Tibial nerve (tissue), 4 donors: Measurements from ENCODE around the gene GSTO1. TPM values are rescaled to one million over a fixed set of nuclear protein-coding genes. Genes with fewer than 3 reads are reported as not detected.

Source experiments
- DNase-seq, 2 donors: peaks; one replicate each; pipeline ENCODE4 v3.0.0-alpha.2; 2019; ENCODE audit warnings: low spot score in 2 of 2
- H3K27ac ChIP-seq, 4 donors: fragments of 200-600 bp; sonication (generic) in 3 of 4; one replicate each; pipeline ENCODE4 v1.5.1; 2017 to 2019; ENCODE audit warnings: mild to moderate bottlenecking in 1 of 4
- H3K27me3 ChIP-seq, 2 donors: fragments of 200-600 bp; sonication (generic) in 1 of 2; one replicate each; pipeline versions ENCODE4 v1.5.1 to v1.6.0; 2017 to 2019
- H3K36me3 ChIP-seq, 3 donors: fragments of 200-600 bp; sonication (generic); one replicate each; pipeline ENCODE4 v1.5.1; 2018 to 2019
- H3K4me1 ChIP-seq, 4 donors: fragments of 200-600 bp; sonication (generic) in 3 of 4; one replicate each; pipeline ENCODE4 v1.5.1; 2017 to 2019
- H3K4me3 ChIP-seq, 4 donors: fragments of 200-600 bp; sonication (generic) in 3 of 4; one replicate each; pipeline ENCODE4 v1.5.1; 2017 to 2019; ENCODE audit warnings: mild to moderate bottlenecking in 1 of 4, moderate library complexity in 1 of 4
- H3K9me3 ChIP-seq, 4 donors: fragments of 200-600 bp; sonication (generic) in 3 of 4; one replicate each; pipeline ENCODE4 v1.5.1; 2017 to 2019
- CTCF ChIP-seq, 5 experiments: fragments of 200-600 bp in 3 of 5; fragments of 450-650 bp in 2 of 5; sonication (generic) in 3 of 5; IDR thresholded peaks; one replicate each; pipeline ENCODE4 v1.5.1; 2016 to 2019; ENCODE audit warnings: antibody characterized with exemption in 5 of 5, mild to moderate bottlenecking in 3 of 5, moderate library complexity in 2 of 5
- EP300 ChIP-seq, 2 donors: sonication (generic); formaldehyde crosslinking; IDR thresholded peaks; one replicate each; pipeline ENCODE4 v1.6.1; 2017; ENCODE audit warnings: antibody characterized with exemption in 2 of 2, mild to moderate bottlenecking in 1 of 2
- POLR2A ChIP-seq, 2 donors: fragments of 450-650 bp; IDR thresholded peaks; one replicate each; pipeline ENCODE4 v1.6.1; 2017; ENCODE audit warnings: antibody characterized with exemption in 2 of 2, mild to moderate bottlenecking in 2 of 2, moderate library complexity in 2 of 2
- WGBS, 2 donors: methylation state at CpG; one replicate each; pipeline ENCODE4 v1.1.5; 2018; 5-methylcytosine and 5-hydroxymethylcytosine counted together
- small RNA-seq: library from RNA; depleted of rRNA; stranded (forward); fragments of <200 nt; gene quantifications from one replicate; pipeline ENCODE3, GENCODE V24; 2016
- total RNA-seq, 4 donors: library from RNA; depleted of rRNA; stranded (reverse); fragments of >200 nt; gene quantifications; one replicate each; pipeline ENCODE4 v1.1.0, GENCODE V29; 2016

Gene GSTO1
- total RNA-seq, 4 donors from 2014 or later: 51.6 to 84.6 (median 68.1) TPM

DNA sequence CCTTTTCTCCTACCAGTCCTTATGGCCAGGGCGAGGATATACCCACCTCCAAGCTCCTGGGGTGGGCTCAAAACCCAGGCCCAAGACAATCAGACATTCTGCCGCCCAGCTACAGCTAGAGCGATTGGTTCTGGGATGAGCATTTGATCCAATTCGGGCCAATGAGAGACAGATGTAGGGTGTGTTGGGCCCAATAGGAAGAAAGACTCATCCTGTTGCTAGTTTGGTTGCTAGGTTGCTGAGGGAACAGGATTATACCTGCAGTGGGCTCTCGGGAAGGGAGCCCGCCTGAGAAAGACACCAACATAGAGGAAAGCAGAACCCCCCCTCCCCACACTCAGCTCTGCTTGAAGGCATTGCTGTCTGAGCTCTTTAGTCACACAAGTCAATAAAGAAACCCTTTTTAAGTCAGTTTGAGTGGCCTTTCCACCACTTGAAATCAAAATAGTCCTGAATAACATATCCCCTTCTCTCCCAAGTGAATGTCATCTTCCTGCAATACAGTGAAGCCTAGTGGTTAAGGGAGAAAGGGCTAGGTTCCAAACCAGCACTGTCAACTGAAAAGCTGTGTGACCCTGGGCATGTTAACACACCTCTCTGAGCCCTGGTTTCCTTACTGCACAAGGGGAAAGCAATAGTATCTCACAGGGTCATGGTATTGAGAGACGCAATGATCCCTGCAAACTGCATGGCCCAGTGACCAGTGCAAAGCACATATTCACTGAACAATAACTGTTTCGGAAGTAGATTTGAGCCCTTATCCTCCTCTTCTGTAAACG, 61.8 kb downstream of the GSTO1 start:
- Histone ChIP-seq H3K36me3 (peaks cover 0 to 38% (median 33%) of the 10 kb centered on the region in 3 donors), H3K27me3 (no peaks in the 10 kb centered on the region), H3K4me3 (no peak overlapping the region), H3K4me1 (peaks cover 0 to 71% (median 50%) of the 10 kb centered on the region in 4 donors), H3K9me3 (no peaks in the 10 kb centered on the region), H3K27ac (peak overlapping the region in 3 of 4 donors; percentile 41 to 97 (median 58))
- no peak for TF ChIP-seq CTCF (IDR thresholded peaks at IDR 0.05)
- no peak for TF ChIP-seq EP300 (IDR thresholded peaks at IDR 0.05)
- TF ChIP-seq POLR2A (IDR thresholded peaks at IDR 0.05): no peak
- WGBS, 2 donors: 86 to 88% methylated on average over 9 of the region's 9 CpGs
- no peak for DNase-seq

Small RNA genes lying within 50 kb of the gene (small RNA-seq; reads per million reads assigned to genes)
- gene MIR4482 (0.75 reads per million), gene MIR609 (not detected)

Other genes with a start within 250 kb of the GSTO1 start
- under 1 TPM in 3 of 4 donors, not detected in 1; under 0.01 to 0.59 (median 0.22) TPM for gene COL17A1, start 169.0 kb upstream of the GSTO1 start, total RNA-seq
- 10 to 100 TPM in 2 of 4 donors, 1 to 10 TPM in 2; 4.7 to 26.2 (median 8.4) TPM for gene SFR1, start 132.7 kb upstream of the GSTO1 start, total RNA-seq
- gene CFAP43, start 22.5 kb upstream of the GSTO1 start, total RNA-seq: 1 to 10 TPM in 3 of 4 donors, under 1 TPM in 1; 0.30 to 4.3 (median 2.5) TPM
- 1 to 10 TPM in 2 of 4 donors, under 1 TPM in 2; 0.30 to 1.7 (median 1.0) TPM for gene GSTO2, start 14.3 kb downstream of the GSTO1 start, total RNA-seq
- 10 to 100 TPM; 22.6 to 58.2 (median 39.9) TPM for gene ITPRIP, start 83.6 kb downstream of the GSTO1 start, total RNA-seq
- under 1 TPM in 2 of 4 donors, not detected in 2; 0.20 to 0.21 TPM for gene CFAP58, start 98.9 kb downstream of the GSTO1 start, total RNA-seq